MM.1S (cell line): ENCODE data around the gene ISLR.

Experiments
- DNase-seq: peaks from one replicate; pipeline ENCODE4 v3.0.0-alpha.2; 2015
- H2AFZ ChIP-seq: fragments of 300-600 bp; sonication (generic); 2 replicates; pipeline ENCODE4 v1.6.0; 2016; ENCODE audit warnings: antibody characterized with exemption, low read length
- H3F3A ChIP-seq: fragments of 300-600 bp; sonication (generic); 2 replicates; pipeline ENCODE4 v1.6.1; 2016; ENCODE audit warnings: mild to moderate bottlenecking, antibody characterized with exemption, low read length, moderate library complexity, mixed read lengths; ENCODE audit not compliant: insufficient read depth
- H3K27ac ChIP-seq: fragments of 300-600 bp; sonication (generic); 2 replicates; pipeline ENCODE4 v1.5.1; 2016; ENCODE audit warnings: mild to moderate bottlenecking, low read length
- H3K27me3 ChIP-seq: fragments of 300-600 bp; sonication (generic); replicated peaks from 2 replicates; pipeline ENCODE4 v1.6.0; 2016; ENCODE audit warnings: low read length; ENCODE audit not compliant: insufficient read depth
- H3K36me3 ChIP-seq: fragments of 300-600 bp; sonication (generic); replicated peaks from 2 replicates; pipeline ENCODE4 v1.6.1; 2016; ENCODE audit warnings: mild to moderate bottlenecking, low read length, mixed read lengths; ENCODE audit not compliant: insufficient read depth
- H3K4me1 ChIP-seq: fragments of 300-600 bp; sonication (generic); 2 replicates; pipeline ENCODE4 v1.6.1; 2016; ENCODE audit warnings: low read length, mixed read lengths
- H3K4me2 ChIP-seq: fragments of 300-600 bp; sonication (generic); 2 replicates; pipeline ENCODE4 v1.6.0; 2016; ENCODE audit warnings: low read depth, low read length
- H3K4me3 ChIP-seq: fragments of 300-600 bp; sonication (generic); 2 replicates; pipeline ENCODE4 v1.5.1; 2016; ENCODE audit warnings: low read length, mixed read lengths
- H3K79me2 ChIP-seq: fragments of 300-600 bp; sonication (generic); 2 replicates; pipeline ENCODE4 v1.6.1; 2016; ENCODE audit warnings: mixed run types, low read length, mixed read lengths
- H3K9ac ChIP-seq: fragments of 300-600 bp; sonication (generic); 2 replicates; pipeline ENCODE4 v1.6.1; 2016; ENCODE audit warnings: low read length, mixed read lengths
- H3K9me2 ChIP-seq: fragments of 300-600 bp; sonication (generic); replicated peaks from 2 replicates; pipeline ENCODE4 v1.6.1; 2016; ENCODE audit warnings: mild to moderate bottlenecking, low read length, mixed read lengths; ENCODE audit not compliant: insufficient read depth
- H3K9me3 ChIP-seq: fragments of 300-600 bp; sonication (generic); replicated peaks from 2 replicates; pipeline ENCODE4 v1.6.1; 2016; ENCODE audit warnings: mild to moderate bottlenecking, low read length, mixed read lengths; ENCODE audit not compliant: insufficient read depth
- H4K20me1 ChIP-seq: fragments of 300-600 bp; sonication (generic); 2 replicates; pipeline ENCODE4 v1.6.1; 2016; ENCODE audit warnings: mild to moderate bottlenecking, low read length, moderate library complexity, mixed read lengths; ENCODE audit not compliant: insufficient read depth
- CTCF ChIP-seq: fragments of 300-600 bp; sonication (generic); IDR thresholded peaks from 2 replicates; pipeline ENCODE4 v1.5.1; 2016; ENCODE audit warnings: antibody characterized with exemption, low read length, mixed read lengths
- EZH2 ChIP-seq: fragments of 300-600 bp; sonication (generic); optimal IDR thresholded peaks from 2 replicates; pipeline ENCODE3; 2017; ENCODE audit warnings: low read depth, mild to moderate bottlenecking, antibody characterized with exemption, low read length, mixed read lengths
- EZH2phosphoT487 ChIP-seq: fragments of 300-600 bp; sonication (generic); IDR thresholded peaks from 2 replicates; pipeline ENCODE4 v1.6.1; 2018; ENCODE audit warnings: antibody characterized with exemption, low read length

The ISLR gene

GRCh38 chr15:74197176-74197965 is 23.9 kb downstream of the ISLR start:
- no peak overlapping the region for H3K27ac ChIP-seq
- H3K4me3 ChIP-seq: no peak overlapping the region
- no peak overlapping the region for H3K4me2 ChIP-seq
- H4K20me1 ChIP-seq: no peaks in the 10 kb centered on the region
- H3K9me3 ChIP-seq: no peaks in the 10 kb centered on the region
- no peak overlapping the region for H3K9ac ChIP-seq
- DNase-seq: no peak
- no peaks in the 10 kb centered on the region for H3K4me1 ChIP-seq
- H2AFZ ChIP-seq: no peak overlapping the region
- no peaks in the 10 kb centered on the region for H3K9me2 ChIP-seq
- peaks cover 80% of the 10 kb centered on the region for H3K27me3 ChIP-seq
- H3K36me3 ChIP-seq: no peaks in the 10 kb centered on the region
- no peaks in the 10 kb centered on the region for H3F3A ChIP-seq
- H3K79me2 ChIP-seq: no peaks in the 10 kb centered on the region
- TF ChIP-seq EZH2: no peak
- TF ChIP-seq EZH2phosphoT487: no peak
- no peak for TF ChIP-seq CTCF

- H3K4me2 ChIP-seq: no peak overlapping the region
- no peaks in the 10 kb centered on the region for H3K9me3 ChIP-seq
- no peak for DNase-seq
- no peaks in the 10 kb centered on the region for H3F3A ChIP-seq
- peaks cover 80% of the 10 kb centered on the region for H3K27me3 ChIP-seq
- H3K9ac ChIP-seq: no peak overlapping the region
- H3K4me3 ChIP-seq: no peak overlapping the region
- no peaks in the 10 kb centered on the region for H3K36me3 ChIP-seq
- H4K20me1 ChIP-seq: no peaks in the 10 kb centered on the region
- no peaks in the 10 kb centered on the region for H3K9me2 ChIP-seq
- TF ChIP-seq CTCF (no peak), EZH2 (no peak), EZH2phosphoT487 (no peak)
- no peaks in the 10 kb centered on the region for H3K4me1 ChIP-seq
- no peak overlapping the region for H2AFZ ChIP-seq
- H3K79me2 ChIP-seq: no peaks in the 10 kb centered on the region
- no peak overlapping the region for H3K27ac ChIP-seq
These were observed 25.8 kb downstream of the ISLR start for GRCh38 chr15:74199297-74199652.

GRCh38 chr15:74200412-74200815 is 26.9 kb downstream of the ISLR start:
- TF ChIP-seq EZH2 (no peak), CTCF (no peak), EZH2phosphoT487 (no peak)
- Histone ChIP-seq H3K79me2 (no peaks in the 10 kb centered on the region), H2AFZ (no peak overlapping the region), H3K9me2 (no peaks in the 10 kb centered on the region), H3K9ac (no peak overlapping the region), H3K4me3 (no peak overlapping the region), H3K36me3 (no peaks in the 10 kb centered on the region), H3K4me1 (no peaks in the 10 kb centered on the region), H3K27me3 (peaks cover 78% of the 10 kb centered on the region), H3K27ac (no peak overlapping the region), H3K9me3 (no peaks in the 10 kb centered on the region), H4K20me1 (no peaks in the 10 kb centered on the region), H3F3A (no peaks in the 10 kb centered on the region), H3K4me2 (no peak overlapping the region)
- DNase-seq: no peak
